HepG2 (cell line): ENCODE results near the gene DNAJC28. TPM values are rescaled to one million over a fixed set of nuclear protein-coding genes. Genes with fewer than 3 reads are reported as not detected.
"Not testable (repeated sequence)": the region's sequence is repeated elsewhere in the genome, so short reads cannot be mapped to it uniquely, and the experiment has no call there.

ENCODE experiments used
- ATAC-seq: fragments of 200-7000 bp; cut with Tn5 transposase; 3 replicates; pipeline ENCODE4 v1.9.1; 2020; ENCODE audit warnings: mild to moderate bottlenecking, moderate library complexity
- BruUV-seq: library from RNA; stranded (reverse); fragments of 400-500 nt; replicated peaks from 2 replicates; lab custom pipeline; 2021; lab: Mats Ljungman, UMichigan
- CTCF ChIA-PET: fragments of 300-600 bp; formaldehyde crosslinking; extraction: SDS; loops from one replicate; lab custom pipeline; 2021; ENCODE audit warnings: low total read pairs, inconsistent platforms, low intra/inter-chr PET ratio; lab: Yijun Ruan, JAX
- POLR2A ChIA-PET: fragments of 350-600 bp; sonication (Branson Sonifier 250); formaldehyde crosslinking; loops from one replicate; lab custom pipeline; 2020; ENCODE audit warnings: antibody characterized with exemption, inconsistent platforms; lab: Yijun Ruan, JAX
- DNase-seq: peaks from one replicate; pipeline ENCODE4 v3.0.0-alpha.2; 2015; ENCODE audit warnings: low spot score
- FAIRE-seq: peaks from 3 replicates; lab custom pipeline; 2011; peaks lifted over from hg19 to GRCh38; lab: Jason Lieb, UNC
- H2AFZ ChIP-seq: one replicate; pipeline ENCODE4 v1.6.1; 2011; ENCODE audit warnings: low read length, inconsistent platforms
- H3K27ac ChIP-seq: fragments of 300-600 bp; 3 replicates; pipeline ENCODE4 v1.8.0; 2011; ENCODE audit warnings: mixed run types, mild to moderate bottlenecking, mixed read lengths, low read length, inconsistent platforms; ENCODE audit not compliant: insufficient read depth; ENCODE audit errors: extremely low read length
- H3K27me3 ChIP-seq, 2 experiments: fragments of 200-600 bp in 1 of 2; 2 replicates in 1 of 2; 3 replicates in 1 of 2; pipeline versions ENCODE4 v1.6.0 to v1.8.0; 2011; ENCODE audit warnings: low read length in 2 of 2, mild to moderate bottlenecking in 2 of 2, moderate library complexity in 2 of 2, inconsistent platforms in 1 of 2; ENCODE audit not compliant: insufficient read depth in 2 of 2, control insufficient read depth in 1 of 2
- H3K36me3 ChIP-seq, 2 experiments: fragments of 200-600 bp in 1 of 2; replicated peaks in 1 of 2; 2 replicates in 1 of 2; 3 replicates in 1 of 2; pipeline versions ENCODE4 v1.5.1 to v1.8.0; 2011; ENCODE audit warnings: low read length in 2 of 2, inconsistent platforms in 1 of 2; ENCODE audit not compliant: insufficient read depth in 2 of 2, control insufficient read depth in 1 of 2
- H3K4me1 ChIP-seq: 2 replicates; pipeline ENCODE4 v1.5.1; 2012; ENCODE audit warnings: low read length, inconsistent platforms; ENCODE audit not compliant: insufficient read depth
- H3K4me2 ChIP-seq: 2 replicates; pipeline ENCODE4 v1.6.0; 2011; ENCODE audit warnings: low read depth, low read length, inconsistent platforms
- H3K4me3 ChIP-seq, 3 experiments: fragments of 200-600 bp in 1 of 3; sonication (generic), shearing (Covaris generic) in 1 of 3; replicated peaks in 1 of 3; 2 replicates each; pipeline ENCODE4 v1.5.1; 2011 to 2016; ENCODE audit warnings: low read length in 3 of 3, inconsistent platforms in 2 of 3, low read depth in 2 of 3, mild to moderate bottlenecking in 2 of 3, control low read depth in 1 of 3, mixed read lengths in 1 of 3; ENCODE audit not compliant: insufficient read depth in 1 of 3
- H3K79me2 ChIP-seq: one replicate; pipeline ENCODE4 v1.6.1; 2011; ENCODE audit warnings: low read length, inconsistent platforms; ENCODE audit not compliant: insufficient read depth
- H3K9ac ChIP-seq: 2 replicates; pipeline ENCODE4 v1.6.0; 2011; ENCODE audit warnings: mild to moderate bottlenecking, low read depth, low read length, inconsistent platforms; ENCODE audit not compliant: insufficient read depth
- H3K9me3 ChIP-seq: 2 replicates; pipeline ENCODE4 v1.5.1; 2012; ENCODE audit warnings: mild to moderate bottlenecking, low read length
- H4K20me1 ChIP-seq: 2 replicates; pipeline ENCODE4 v1.6.0; 2011; ENCODE audit warnings: inconsistent platforms, mild to moderate bottlenecking, low read length, moderate library complexity; ENCODE audit not compliant: insufficient read depth
- HDAC6 ChIP-seq: fragments of 200-600 bp; sonication (generic); IDR thresholded peaks from 2 replicates; pipeline ENCODE4 v1.7.0; 2017; ENCODE audit warnings: mild to moderate bottlenecking, antibody characterized with exemption, low read length, low read depth
- JUNB ChIP-seq: sonication (generic); formaldehyde crosslinking; IDR thresholded peaks from 2 replicates; pipeline ENCODE4 v1.8.0; 2022; ENCODE audit warnings: missing genetic modification reagents, mild to moderate bottlenecking, borderline replicate concordance
- NCOA1 ChIP-seq: sonication (generic); formaldehyde crosslinking; IDR thresholded peaks from 2 replicates; pipeline ENCODE4 v1.9.0; 2021; ENCODE audit warnings: missing genetic modification reagents
- NR3C1 ChIP-seq: sonication (generic); formaldehyde crosslinking; IDR thresholded peaks from 2 replicates; pipeline ENCODE4 v1.4.0; 2020; ENCODE audit warnings: missing genetic modification reagents
- POLR2A ChIP-seq, 2 experiments: IDR thresholded peaks; 2 replicates each; pipeline ENCODE4 v1.6.1; 2011; ENCODE audit warnings: low read depth in 2 of 2, low read length in 2 of 2, mild to moderate bottlenecking in 1 of 2, moderate library complexity in 1 of 2; ENCODE audit not compliant: insufficient read depth in 1 of 2
- RFXAP ChIP-seq: sonication (generic); formaldehyde crosslinking; IDR thresholded peaks from 2 replicates; pipeline ENCODE4 v1.4.0; 2020; ENCODE audit warnings: missing genetic modification reagents, borderline replicate concordance
- SCMH1 ChIP-seq: sonication (generic); formaldehyde crosslinking; IDR thresholded peaks from 2 replicates; pipeline ENCODE4 v1.9.0; 2021; ENCODE audit warnings: missing genetic modification reagents, mild to moderate bottlenecking, borderline replicate concordance
- TMF1 ChIP-seq: sonication (generic); formaldehyde crosslinking; IDR thresholded peaks from 2 replicates; pipeline ENCODE4 v1.8.1; 2022; ENCODE audit warnings: low read depth, missing genetic modification reagents
- ZSCAN21 ChIP-seq: sonication (generic); formaldehyde crosslinking; IDR thresholded peaks from 2 replicates; pipeline ENCODE4 v1.8.0; 2022; ENCODE audit warnings: mild to moderate bottlenecking, missing genetic modification reagents, moderate library complexity, borderline replicate concordance
- whole genome bisulfite sequencing: methylation state at CpG from one replicate; pipeline ENCODE4 v1.1.6; 2017; ENCODE audit warnings: low lambda C conversion rate; 5-methylcytosine and 5-hydroxymethylcytosine counted together
- in situ Hi-C: cut with HindIII; loops from 2 replicates; pipeline ENCODE4 v1.10.0; 2017; ENCODE audit warnings: low pct_unique_long_range_greater_than_20kb; ENCODE audit not compliant: extremely low pct_ligation_motif_present
- intact Hi-C: fragments of 100-400 bp; cut with micrococcal nuclease; formaldehyde crosslinking; loops from one replicate; pipeline ENCODE4 v1.10.0; 2022; ENCODE audit not compliant: unreplicated experiment
- polyA plus RNA-seq, 8 experiments: library from polyadenylated mRNA; depleted of rRNA in 3 of 8; stranded (reverse) in 7 of 8; unstranded in 1 of 8; fragments of >200 nt; fragmentation: Illumina TruSeq in 4 of 8; extraction: Trizol in 4 of 8; gene quantifications; 2 replicates each; pipeline versions ENCODE4 v1.2.1 to v1.2.3, GENCODE V29; 2011 to 2016; ENCODE audit warnings: low read depth in 4 of 8, missing spikeins in 1 of 8, mixed read lengths in 1 of 8; ENCODE audit not compliant: insufficient read depth in 1 of 8
- total RNA-seq, 5 experiments: library from RNA; depleted of rRNA; stranded (reverse); fragments of >200 nt; fragmentation: Illumina TruSeq; extraction: Trizol; gene quantifications; 2 replicates each; pipeline ENCODE4 v1.2.3, GENCODE V29; 2016; ENCODE audit warnings: low read depth in 1 of 5
- TF ChIP-seq, protein P1 (sequence below): IDR thresholded peaks from 2 replicates; pipeline ENCODE4 v1.6.1; 2016; ENCODE audit warnings: missing compliant biosample characterization, missing genetic modification reagents, borderline replicate concordance
- TF ChIP-seq, protein P2 (sequence below): IDR thresholded peaks from 2 replicates; pipeline ENCODE4 v1.6.1; 2016; ENCODE audit warnings: control low read depth

DNAJC28 gene
- total and polyA plus RNA-seq, 2 of the 13 experiments (the other 11 are each of a cell fraction or from before 2014, with no cell fraction given): 1.5 to 3.3 TPM

DNA sequence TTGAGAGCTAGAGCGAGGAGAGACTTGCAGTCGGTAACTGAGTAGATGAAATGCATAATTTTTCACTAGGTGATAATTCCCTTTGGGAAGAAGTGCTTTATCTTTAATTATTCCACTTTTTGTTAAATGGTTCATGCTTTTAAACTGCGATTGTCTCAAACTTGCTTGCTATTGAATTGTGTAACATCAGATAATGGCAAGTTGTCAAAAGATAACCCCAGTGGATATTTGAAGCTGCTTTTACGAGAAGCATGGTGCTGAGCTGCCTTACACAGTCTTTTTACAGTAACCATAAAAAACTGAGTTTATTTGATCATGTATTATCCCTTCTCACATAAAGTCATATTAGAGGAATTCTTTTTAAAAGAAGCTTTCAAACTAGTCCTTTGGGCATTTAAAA, 41.9 kb downstream of the DNAJC28 start:
- no peak overlapping the region for H3K27ac ChIP-seq
- no TSS peak for BruUV-seq
- no peaks in the 10 kb centered on the region for H4K20me1 ChIP-seq
- POLR2A ChIA-PET: no interaction called here
- ATAC-seq (no peak), DNase-seq (no peak), FAIRE-seq (no peak)
- no peak overlapping the region for H3K4me3 ChIP-seq
- WGBS: 96% methylated on average over 4 of the region's 4 CpGs
- intact Hi-C loops: loop anchor here (5.0 kb wide), 2 partner anchors 158 to 322 kb away; no protein-coding TSS in a partner anchor
- H2AFZ ChIP-seq: no peak overlapping the region
- H3K36me3 ChIP-seq: peaks cover 0 to 3% of the 10 kb centered on the region in 2 experiments; a peak in 2 of 5 replicates
- H3K79me2 ChIP-seq: no peaks in the 10 kb centered on the region
- H3K9ac ChIP-seq: no peak overlapping the region
- TF ChIP-seq SCMH1 (CRISPR knock-in tag): no peak
- TF ChIP-seq RFXAP (CRISPR knock-in tag): no peak
- TF ChIP-seq TMF1 (CRISPR knock-in tag): no peak
- TF ChIP-seq NR3C1 (CRISPR knock-in tag): no peak
- TF ChIP-seq JUNB (CRISPR knock-in tag): no peak
- TF ChIP-seq, protein P1, sequence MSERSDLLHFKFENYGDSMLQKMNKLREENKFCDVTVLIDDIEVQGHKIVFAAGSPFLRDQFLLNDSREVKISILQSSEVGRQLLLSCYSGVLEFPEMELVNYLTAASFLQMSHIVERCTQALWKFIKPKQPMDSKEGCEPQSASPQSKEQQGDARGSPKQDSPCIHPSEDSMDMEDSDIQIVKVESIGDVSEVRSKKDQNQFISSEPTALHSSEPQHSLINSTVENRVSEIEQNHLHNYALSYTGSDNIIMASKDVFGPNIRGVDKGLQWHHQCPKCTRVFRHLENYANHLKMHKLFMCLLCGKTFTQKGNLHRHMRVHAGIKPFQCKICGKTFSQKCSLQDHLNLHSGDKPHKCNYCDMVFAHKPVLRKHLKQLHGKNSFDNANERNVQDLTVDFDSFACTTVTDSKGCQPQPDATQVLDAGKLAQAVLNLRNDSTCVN: no peak
- no peak for TF ChIP-seq POLR2A (IDR thresholded peaks at IDR 0.05; ENCODE audit: insufficient read depth in 1 of 2, low read depth in 2 of 2, low read length in 2 of 2)
- no peak for TF ChIP-seq ZSCAN21 (CRISPR knock-in tag)
- no peak for TF ChIP-seq HDAC6
- TF ChIP-seq NCOA1 (CRISPR knock-in tag): no peak
- TF ChIP-seq, protein P2, sequence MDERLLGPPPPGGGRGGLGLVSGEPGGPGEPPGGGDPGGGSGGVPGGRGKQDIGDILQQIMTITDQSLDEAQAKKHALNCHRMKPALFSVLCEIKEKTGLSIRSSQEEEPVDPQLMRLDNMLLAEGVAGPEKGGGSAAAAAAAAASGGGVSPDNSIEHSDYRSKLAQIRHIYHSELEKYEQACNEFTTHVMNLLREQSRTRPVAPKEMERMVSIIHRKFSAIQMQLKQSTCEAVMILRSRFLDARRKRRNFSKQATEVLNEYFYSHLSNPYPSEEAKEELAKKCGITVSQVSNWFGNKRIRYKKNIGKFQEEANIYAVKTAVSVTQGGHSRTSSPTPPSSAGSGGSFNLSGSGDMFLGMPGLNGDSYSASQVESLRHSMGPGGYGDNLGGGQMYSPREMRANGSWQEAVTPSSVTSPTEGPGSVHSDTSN: no peak
- TF ChIP-seq, all 625 proteins: peak for 0
- CTCF ChIA-PET: no interaction called here
- in situ Hi-C loops: loop anchor here (5.0 to 10.0 kb wide), 2 partner anchors 105 to 252 kb away; no protein-coding TSS in a partner anchor
- H3K4me2 ChIP-seq: no peak overlapping the region
- no peaks in the 10 kb centered on the region for H3K27me3 ChIP-seq
- no peaks in the 10 kb centered on the region for H3K9me3 ChIP-seq
- peaks cover 14% of the 10 kb centered on the region for H3K4me1 ChIP-seq

DNA sequence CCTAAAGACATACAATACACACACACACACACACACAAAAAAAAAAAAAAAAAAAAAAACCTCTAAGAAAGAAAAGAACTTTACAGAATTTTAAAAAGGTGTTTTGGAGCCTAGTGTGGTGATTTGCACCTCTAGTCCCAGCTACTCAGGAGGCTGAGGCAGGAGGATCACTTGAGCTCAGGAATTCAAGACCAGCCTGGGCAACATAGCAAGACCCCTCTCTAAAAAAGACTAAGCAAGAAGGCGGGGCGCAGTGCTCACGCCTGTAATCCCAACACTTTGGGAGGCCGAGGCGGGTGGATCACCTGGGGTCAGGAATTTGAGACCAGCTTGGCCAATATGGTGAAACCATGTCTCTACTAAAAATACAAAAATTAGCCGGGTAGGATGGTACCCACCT, 44.9 kb downstream of the DNAJC28 start:
- FAIRE-seq, H3K4me3 ChIP-seq, H4K20me1 ChIP-seq, H3K9ac ChIP-seq, H3K4me1 ChIP-seq, H3K9me3 ChIP-seq, POLR2A ChIA-PET, H2AFZ ChIP-seq, ATAC-seq, DNase-seq, H3K27ac ChIP-seq, H3K27me3 ChIP-seq, H3K79me2 ChIP-seq, CTCF ChIA-PET, H3K36me3 ChIP-seq, BruUV-seq, H3K4me2 ChIP-seq: not testable (repeated sequence)
- WGBS: over 99% methylated on average over 6 of the region's 6 CpGs
- intact Hi-C loops (loop anchor here (5.0 kb wide), 2 partner anchors 161 to 319 kb away; no protein-coding TSS in a partner anchor), in situ Hi-C loops (loop anchor here (5.0 to 10.0 kb wide), 2 partner anchors 102 to 249 kb away; no protein-coding TSS in a partner anchor)
